HG03066 (cell line): ENCODE data around the gene TP53BP2.
A peak's percentile ranks its signal among the peaks of the same experiment; 100 is the strongest.
"Not testable (repeated sequence)": the region's sequence is repeated elsewhere in the genome, so short reads cannot be mapped to it uniquely, and the experiment has no call there.

Experiments used
- ATAC-seq: cut with Tn5 transposase; IDR thresholded peaks from one replicate; pipeline ENCODE4 v1.9.1; 2021; ENCODE audit warnings: low read depth; ENCODE audit not compliant: unreplicated experiment

TP53BP2 gene, protein sequence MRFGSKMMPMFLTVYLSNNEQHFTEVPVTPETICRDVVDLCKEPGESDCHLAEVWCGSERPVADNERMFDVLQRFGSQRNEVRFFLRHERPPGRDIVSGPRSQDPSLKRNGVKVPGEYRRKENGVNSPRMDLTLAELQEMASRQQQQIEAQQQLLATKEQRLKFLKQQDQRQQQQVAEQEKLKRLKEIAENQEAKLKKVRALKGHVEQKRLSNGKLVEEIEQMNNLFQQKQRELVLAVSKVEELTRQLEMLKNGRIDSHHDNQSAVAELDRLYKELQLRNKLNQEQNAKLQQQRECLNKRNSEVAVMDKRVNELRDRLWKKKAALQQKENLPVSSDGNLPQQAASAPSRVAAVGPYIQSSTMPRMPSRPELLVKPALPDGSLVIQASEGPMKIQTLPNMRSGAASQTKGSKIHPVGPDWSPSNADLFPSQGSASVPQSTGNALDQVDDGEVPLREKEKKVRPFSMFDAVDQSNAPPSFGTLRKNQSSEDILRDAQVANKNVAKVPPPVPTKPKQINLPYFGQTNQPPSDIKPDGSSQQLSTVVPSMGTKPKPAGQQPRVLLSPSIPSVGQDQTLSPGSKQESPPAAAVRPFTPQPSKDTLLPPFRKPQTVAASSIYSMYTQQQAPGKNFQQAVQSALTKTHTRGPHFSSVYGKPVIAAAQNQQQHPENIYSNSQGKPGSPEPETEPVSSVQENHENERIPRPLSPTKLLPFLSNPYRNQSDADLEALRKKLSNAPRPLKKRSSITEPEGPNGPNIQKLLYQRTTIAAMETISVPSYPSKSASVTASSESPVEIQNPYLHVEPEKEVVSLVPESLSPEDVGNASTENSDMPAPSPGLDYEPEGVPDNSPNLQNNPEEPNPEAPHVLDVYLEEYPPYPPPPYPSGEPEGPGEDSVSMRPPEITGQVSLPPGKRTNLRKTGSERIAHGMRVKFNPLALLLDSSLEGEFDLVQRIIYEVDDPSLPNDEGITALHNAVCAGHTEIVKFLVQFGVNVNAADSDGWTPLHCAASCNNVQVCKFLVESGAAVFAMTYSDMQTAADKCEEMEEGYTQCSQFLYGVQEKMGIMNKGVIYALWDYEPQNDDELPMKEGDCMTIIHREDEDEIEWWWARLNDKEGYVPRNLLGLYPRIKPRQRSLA

DNA sequence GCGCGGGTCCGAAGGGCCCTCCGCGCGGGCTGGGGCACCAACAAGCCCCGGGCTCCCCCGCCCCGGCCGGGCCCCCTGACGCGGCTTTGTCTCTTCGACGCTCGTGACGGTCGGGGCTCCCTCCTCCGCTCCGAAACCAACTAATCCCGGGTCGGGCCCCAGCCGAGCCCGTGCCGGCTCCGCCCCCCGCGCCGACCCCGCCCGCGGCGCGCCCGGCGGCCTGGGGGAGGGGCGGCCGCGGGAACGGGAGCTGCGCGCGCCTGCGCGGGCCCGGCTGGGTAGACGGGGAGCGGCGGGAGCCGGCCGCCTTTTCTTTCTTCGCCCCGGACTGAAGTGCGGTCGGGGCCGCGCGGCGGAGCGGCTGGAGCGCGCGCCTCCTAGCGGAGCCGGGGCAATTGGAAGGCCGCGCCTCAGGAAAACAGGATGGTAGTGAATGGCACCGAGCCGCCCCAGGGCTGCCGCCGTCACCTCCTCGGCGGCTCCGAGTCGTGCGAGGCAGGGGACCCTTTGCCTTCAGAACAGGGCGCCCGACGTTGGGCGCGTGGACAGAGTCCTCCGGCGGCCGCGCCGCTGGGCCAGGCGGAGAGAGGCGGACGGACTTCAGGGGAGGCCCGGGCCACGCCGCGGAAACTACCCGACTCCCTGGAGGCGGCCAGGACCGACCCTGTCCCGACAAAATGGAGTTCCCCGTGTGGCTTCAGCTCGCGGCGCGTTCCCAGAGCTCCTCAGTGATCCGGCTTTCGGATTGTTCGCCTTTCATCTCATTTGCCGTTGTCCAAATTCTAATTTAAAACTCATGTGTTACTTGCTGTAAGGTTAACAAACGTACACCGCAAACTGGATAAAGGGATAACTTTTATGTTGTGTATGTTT is at the start of gene TP53BP2:
TSS of gene TP53BP2 (minus strand) at position 138 of the 873 bp plus-strand sequence. CDS start 267 bp downstream, outside the sequence.
- ATAC-seq = peak; percentile 70

DNA sequence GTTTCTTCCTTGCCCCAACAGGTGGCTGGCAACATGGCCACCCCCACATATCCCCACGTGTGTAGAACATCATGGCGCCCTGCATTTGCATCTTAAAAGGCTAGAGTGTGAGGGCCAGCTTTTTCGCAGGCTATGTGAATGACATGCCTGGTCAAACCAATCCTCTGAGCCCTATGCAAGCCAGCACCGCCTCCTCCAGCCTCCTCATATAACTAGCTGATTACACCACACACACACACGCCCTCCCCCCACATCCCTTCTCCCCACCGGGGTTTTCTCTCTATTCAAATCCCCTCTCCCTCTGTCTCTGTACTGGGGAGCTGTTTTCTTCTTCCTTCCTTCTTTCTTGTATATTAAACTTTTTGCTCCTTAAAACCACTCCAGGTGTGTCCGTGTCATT is 44.7 kb upstream of the TP53BP2 start:
- not testable (repeated sequence) for ATAC-seq

DNA sequence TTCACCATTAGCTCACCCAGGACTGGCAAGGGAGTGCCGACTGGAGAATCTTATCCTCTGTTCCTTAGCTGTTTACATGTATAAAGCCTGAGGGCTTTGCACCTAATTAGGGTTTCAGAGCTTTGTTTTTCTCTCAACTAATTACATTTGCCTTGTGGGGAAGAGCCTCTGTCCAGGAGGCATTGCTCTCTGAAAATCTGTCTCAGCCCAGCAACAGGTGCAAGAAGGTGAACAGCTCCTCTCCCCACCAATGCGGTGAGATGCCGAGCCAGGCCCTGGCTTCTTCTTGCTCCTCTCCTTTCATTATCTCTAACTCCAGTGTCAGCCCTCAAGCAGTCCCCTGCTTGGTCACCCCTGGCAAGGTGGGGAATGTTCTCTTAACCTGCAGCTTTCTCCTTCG is 43.6 kb upstream of the TP53BP2 start:
- not testable (repeated sequence) for ATAC-seq

DNA sequence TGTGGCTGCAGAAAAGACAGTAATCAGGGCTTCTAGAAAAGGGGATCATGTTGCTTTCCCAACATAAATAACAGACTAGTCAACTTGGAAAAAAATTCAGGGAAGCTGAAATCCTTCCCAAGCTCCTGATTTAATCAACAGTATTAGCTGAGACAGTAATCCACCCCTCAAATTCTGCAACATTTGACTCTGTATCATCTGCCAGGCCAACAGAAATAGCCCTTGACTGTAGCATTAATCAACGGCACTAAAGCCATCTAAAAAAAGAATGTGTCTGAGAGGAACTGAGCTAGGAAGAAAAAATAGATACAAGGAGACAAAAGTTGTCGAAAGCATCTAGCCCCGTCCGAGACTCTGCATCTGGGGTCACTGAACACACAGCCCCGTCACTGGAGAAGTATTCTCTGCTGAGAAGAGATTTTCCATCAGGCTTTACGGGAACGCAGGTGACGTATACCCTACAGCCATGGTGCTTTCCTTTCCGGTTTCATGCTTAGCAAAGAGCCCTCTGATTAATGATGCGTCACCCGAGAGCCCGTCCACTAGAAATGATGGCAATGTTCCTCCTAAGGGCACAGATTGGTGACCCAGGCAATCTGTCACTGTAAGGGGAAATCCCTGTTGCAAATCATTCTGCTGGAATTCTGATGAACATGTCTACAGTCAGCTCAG is 42.1 kb upstream of the TP53BP2 start:
- no peak for ATAC-seq

DNA sequence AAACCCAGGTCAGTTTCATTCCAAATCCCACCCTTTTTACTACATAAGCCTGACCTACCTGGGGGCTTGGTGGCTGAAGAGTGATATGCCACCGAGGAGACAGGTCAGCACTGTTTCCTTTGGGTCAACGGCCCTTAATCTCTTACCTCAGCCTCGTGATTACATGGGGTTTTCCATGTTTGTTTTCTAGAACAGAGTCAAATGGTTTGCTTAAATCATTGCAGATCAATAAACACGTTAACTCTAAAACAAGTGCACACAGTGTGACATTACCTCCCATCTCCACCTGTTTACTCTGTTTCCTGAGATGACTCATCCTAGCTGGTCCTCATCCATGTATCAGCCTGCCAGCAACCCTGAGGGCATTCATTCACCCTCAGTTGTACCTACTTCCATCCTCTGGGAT is 40.8 kb upstream of the TP53BP2 start:
- no peak for ATAC-seq

DNA sequence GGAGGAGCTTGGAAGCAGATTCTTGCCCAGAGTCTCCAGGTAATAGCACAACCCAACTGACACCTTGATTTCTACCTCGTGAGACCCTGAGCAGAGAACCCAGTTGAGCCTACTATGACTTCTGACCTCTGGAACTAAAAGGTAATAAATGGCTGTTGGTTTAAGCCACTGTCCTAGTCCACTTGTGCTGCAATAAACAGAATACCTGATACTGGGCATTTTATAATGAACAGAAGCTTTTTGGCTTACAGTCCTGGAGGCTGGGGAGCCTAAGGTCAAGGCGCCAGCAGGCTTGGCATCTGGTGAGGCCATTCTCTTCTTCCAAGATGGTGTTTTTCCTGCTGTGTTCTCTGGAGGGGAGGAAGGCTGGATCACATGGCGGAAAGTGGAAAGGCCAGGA is 39.9 kb upstream of the TP53BP2 start:
- no peak for ATAC-seq

DNA sequence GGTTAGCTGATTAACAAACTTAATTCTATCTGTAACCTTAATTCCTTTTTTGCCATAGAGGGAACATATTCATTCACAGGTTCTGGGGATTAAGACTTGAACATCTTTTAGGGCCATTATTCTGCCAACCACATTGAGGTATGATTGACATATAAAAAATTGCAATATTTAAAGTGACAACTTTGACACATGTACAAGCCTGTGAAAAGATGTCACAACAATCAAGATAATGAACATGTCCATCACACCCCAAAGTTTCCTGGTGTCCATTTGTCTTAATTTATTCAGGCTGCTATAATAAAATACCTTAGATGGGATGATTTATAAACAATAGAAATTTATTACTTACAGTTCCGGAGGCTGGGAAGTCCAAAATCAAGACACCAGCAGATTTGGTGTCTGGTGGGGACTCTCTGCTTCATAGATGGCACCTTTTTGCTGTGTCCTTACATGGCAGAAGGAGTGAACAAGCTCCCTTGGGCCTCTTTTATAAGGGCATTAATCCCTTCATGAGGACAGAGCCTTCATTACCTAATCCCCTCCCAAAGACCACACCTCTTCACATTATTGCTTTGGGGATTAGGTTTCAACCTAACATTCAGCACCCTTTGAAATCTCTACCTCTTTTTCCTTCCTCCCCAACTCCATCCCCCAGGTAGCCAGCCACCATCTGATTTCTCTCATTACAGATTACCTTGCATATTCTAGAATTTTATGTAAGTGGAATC is 33.0 kb upstream of the TP53BP2 start:
- no peak for ATAC-seq

DNA sequence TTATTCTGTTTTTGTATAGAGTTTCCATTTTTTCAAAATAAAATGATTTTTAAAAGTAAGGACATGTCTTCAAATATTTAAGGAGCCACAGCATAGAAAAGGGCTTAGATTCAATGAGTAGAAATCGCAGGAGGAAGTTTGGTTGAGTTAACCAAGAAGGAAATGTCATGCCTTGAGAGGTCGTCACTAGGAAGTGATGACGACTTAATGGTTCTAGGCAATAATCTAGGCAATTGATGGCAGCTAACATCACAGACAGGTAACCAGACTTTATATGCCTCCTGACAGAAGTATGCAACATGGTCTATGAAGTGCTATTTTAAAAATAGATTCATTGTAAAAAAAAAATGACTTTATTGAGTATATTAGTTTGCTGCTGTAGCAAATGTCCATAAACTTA is 32.1 kb upstream of the TP53BP2 start:
- ATAC-seq = no peak

DNA sequence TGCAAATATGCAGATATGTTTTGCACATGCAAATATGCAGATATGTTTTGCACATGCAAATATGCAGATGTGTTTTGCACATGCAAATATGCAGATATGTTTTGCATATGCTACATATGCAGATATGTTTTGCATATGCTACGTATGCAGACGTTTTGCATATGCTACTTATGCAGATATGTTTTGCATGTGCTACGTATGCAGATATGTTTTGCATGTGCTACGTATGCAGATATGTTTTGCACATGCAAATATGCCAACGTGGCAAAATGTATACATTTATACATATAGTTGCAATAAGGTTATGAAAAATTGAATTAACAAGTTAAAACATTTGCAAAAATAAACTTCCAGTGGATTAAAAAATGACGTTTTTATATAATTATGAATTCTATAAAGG is 30.8 kb upstream of the TP53BP2 start:
- ATAC-seq = no peak

DNA sequence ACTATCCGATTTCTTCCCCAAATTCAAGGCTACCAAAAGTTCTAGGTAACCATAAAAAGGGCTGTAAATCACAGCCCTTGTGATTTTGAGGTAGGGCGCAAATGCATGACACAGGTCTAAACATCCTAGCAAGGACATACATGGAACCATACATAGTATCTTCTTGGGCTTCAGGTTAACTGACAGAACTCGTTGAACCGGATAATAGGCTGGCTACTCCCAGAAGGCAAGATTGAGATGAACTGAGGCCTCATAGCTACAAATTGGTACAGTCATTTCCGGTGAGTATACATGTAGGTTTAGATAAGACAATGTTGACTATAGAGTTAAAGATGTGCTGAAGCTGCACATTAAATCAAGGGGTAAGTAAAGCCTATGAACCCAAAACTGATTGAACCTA is 27.3 kb upstream of the TP53BP2 start:
- no peak for ATAC-seq

DNA sequence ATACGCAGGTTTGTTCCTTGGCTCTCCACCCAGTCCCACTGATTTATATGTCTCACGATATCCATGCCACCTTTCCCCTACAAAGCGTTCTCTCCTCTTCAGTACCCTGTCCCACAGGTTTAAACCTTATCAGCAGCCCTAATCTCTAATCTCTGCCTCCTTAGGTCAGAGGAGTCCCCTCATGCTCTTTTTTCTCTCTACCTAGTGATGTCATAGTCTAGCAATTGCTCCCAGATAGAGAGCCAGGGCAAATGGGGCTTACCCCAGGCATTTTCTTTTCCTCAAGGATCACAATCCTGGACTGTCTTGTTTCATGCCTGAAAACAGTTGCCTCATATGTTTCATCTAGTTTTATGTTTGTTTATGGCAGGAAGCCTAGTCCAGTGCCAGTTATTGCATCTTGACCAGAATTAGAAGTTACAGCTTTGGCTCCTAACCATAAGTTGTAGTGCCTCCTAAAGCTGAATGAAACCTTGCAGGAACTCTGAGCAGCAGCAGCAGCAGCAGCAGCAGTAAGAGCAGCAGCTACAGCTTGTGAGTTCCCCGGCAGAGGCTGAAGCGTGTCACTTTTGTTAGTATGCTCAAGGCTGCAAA is 26.7 kb upstream of the TP53BP2 start:
- no peak for ATAC-seq

DNA sequence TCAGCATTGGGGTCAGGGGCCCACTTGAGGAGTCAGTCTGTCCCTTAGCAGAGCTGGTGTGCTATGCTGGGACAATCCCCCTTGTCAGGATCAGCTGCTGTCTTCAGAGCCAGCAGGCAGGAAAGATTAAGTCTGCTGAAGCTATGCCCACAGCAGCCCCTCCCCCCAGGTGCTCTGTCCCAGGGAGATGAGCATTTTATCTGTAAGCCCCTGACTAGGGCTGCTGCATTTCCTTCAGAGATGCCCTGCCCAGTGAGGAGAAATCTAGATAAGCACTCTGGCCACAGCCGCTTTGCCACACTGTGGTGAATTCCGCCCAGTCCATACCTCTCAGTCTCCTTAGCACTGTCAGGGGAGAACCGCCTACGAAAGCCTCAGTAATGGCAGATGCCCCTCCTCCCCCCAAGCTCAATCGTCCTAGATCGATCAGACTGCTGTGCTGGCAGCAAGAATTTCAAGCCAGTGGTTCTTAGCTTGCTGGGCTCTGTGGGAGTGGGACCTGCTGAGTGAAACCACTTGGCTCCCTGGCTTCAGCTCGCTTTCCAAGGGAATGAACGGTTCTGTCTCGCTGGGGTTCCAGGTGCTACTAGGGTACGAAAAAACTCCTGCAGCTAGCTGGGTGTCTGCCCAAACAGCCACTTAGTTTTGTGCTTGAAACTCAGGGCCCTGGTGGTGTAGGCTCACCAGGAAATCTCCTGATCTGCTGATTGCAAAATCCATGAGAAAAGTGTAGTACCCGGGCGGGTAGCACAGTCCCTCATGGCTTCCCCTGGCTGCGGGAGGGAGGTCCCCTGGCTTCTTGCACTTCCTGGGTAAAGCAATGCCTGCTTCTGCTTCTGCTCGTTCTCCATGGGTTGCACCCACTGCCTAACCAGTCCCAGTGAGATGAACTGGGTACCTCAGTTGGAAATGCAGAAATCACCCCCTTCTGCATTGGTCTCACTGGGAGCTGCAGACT is 25.1 kb upstream of the TP53BP2 start:
- ATAC-seq = no peak

DNA sequence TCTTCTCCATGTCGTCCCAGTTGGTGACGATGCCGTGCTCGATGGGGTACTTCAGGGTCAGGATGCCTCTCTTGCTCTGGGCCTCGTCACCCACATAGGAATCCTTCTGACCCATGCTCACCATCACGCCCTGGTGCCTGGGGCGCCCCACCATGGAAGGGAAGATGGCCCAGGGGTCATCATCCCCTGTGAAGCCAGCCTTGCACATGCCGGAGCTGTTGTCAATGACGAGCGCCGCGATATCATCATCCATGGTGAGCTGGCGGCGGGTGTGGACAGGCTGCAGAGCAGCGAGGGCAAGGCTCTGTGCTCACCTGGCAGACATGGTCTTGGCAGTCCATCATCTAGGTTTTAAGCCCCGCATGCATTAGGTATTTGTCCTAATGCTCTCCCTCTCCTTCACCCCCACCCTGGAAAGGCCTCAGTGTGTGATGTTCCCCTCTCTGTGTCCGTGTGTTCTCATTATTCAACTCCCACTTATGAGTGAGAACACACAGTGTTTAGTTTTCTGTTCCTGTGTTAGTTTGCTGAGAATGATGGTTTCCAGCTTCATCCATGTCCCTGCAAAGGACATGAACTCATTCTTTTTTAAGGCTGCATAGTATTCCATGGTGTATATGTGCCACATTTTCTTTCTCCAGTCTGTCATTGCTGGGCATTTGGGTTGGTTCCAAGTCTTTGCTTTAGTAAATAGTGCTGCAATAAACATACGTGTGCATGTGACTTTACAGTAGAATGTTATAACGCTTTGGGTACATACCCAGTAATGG is 19.0 kb upstream of the TP53BP2 start:
- not testable (repeated sequence) for ATAC-seq

DNA sequence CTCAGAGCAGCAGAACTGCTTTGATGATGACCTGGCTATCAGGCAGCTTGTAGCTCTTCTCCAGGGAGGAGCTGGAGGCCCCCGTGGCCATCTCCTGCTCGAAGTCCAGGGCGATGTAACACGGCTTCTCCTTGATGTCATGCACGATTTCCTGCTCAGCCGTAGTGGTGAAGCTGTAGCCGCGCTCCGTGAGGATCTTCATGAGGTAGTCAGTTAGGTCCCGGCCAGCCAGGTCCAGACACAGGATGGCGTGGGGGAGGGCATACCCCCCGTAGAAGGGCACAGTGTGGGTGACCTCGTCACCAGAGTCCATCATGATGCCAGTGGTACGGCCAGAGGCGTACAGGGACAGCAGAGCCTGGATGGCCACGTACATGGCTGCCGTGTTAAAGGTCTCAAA is 18.3 kb upstream of the TP53BP2 start:
- ATAC-seq = no peak

DNA sequence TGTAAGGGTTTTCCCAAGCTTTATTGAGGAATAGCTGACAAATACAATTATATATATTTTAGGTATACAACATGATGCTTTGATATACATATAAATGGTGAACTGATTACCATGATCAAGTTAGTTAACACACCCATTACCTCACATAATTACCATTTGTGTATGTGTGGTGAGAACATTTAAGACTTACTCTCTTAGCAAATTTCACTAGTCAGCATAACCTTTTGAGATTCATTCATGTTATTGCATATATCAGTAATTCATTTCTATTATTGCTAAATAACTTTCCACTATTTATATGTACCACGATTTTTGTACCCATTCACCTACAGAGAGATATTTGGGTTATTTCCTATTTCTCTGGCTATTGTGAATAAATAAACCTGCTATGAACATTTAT is 16.2 kb upstream of the TP53BP2 start:
- ATAC-seq = no peak

DNA sequence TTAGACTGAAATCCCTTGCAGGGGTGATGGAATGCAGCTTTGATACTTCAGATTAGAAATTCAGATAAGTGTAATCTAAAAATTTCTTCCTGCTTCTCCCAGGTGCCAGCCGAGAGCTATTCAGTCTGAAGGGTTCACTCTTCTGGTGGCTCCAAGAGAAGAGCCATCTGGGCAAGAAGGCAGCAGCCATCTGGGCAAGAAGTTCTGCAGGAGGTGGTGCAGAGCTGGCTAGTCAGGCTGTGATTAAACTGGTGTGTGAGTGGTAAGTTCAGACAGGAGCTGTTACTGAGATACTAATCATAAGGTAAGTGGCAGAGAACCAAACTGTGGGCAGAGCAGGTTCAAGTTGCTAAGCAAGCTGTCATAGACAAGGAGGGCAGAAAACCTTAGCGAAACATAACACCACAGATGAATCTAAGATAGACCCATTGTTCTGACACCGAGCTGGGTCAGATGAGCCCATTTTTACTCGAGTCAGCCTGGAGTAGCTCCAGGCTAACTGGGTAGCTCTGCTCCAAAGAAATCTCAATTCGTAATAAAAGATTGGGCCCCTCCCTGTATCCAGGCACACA is 14.4 kb upstream of the TP53BP2 start:
- ATAC-seq = no peak
